Measurements from ENCODE around the gene RNU1-1. TPM values are rescaled to one million over a fixed set of nuclear protein-coding genes. Genes with fewer than 3 reads are reported as not detected.
A peak's percentile ranks its signal among the peaks of the same experiment; 100 is the strongest.
"Not testable (repeated sequence)": the region's sequence is repeated elsewhere in the genome, so short reads cannot be mapped to it uniquely, and the experiment has no call there.

RNU1-1 gene
- total RNA-seq, 1 donor from 2014 or later = under 0.01 TPM

DNA sequence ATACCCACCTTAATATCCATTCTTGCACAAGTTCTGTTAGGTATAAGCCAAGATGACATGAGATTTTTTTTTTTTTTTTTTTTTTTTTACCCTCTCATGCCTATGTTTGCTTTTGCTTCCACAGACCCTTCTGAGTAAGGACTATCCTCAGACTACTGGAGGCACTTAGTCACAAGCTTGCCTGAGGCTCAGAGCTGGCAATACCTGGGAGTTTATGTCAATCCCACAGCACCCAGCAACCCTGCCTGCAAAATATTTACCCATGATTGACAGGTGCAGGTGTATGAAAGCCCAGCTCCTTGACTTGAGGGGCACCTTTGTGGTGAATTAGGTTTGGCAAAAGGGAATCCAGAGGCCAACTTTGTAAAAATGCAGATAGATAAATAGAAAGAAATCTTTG is 11.7 kb upstream of the RNU1-1 start:
- DNase-seq (ENCODE audit: extremely low read depth, low read depth, low spot score) = not testable (repeated sequence)

DNA sequence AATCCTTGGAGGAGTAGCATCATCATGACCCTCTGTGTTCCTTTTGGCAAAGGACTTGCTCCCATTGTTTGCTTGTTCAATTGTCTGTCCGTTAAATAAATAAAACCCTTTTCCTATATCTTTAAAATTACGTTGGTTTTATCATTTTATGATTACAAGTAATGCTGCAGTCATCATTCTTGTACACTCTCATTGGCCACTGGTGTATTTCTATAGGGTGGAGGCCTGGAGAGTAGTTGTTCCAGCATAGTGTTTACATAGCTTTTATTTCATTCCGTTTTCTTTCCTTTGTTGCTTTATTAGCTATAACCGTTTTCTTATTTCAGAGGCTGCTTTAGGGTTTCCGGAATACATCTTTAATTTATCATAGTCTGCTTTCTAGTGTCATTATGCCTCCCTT is 7.6 kb upstream of the RNU1-1 start:
- not testable (repeated sequence) for DNase-seq (ENCODE audit: extremely low read depth, low read depth, low spot score)

DNA sequence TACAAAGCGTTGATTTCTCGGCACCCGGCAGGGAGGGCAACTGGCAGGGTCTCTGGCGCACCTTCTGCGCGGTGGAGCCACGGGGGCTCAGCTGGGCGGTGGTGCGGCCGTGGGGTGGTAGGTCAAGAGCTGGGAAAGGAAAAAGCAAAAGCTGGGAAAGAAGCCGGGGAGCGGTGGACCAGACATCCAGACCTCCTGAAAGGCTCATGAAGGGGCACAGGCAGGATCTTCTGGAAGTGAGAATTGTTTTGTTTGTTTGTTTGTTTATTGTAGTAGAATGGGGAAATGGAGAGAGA is 7.2 kb upstream of the RNU1-1 start:
- DNase-seq (ENCODE audit: extremely low read depth, low read depth, low spot score) = no peak

DNA sequence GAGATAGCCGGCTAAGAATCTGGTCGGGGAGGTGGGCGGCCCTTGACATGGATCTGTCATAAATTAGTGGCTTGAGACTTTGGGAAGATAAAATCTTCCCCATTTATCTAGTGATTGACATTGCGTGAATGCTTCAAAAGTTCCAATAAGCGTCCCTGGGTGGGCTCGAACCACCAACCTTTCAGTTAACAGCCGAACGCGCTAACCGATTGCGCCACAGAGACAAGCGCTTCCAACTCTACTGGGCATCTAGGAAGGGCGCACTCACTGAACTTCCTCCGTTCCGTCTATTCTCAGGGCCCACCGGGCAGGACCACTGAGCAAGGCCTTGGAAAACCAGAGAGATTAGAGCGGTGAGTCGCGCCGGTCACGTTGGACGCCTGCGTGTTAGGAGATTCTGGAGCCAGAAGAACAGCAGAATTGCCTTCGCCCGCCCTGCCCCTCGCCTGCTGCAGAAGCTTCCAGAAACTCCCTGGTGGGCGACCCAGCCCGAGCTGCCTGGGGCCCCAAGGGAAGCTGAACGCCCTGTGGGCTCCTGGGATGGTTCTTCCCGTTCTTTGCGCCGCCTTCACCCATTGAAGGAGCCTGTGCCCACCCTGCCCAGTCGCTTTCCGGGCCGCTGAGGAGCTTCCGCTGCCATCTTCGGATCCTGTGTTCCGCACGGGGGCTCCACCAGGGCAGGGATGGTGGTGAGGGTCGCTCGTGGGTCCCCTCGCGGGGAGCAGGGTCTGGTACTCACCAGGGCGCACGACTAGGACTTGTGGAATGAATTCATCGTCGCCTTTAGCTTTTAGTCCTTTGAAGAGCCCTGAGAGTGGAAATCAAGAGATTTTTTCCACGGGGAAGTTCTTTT is 6.6 kb upstream of the RNU1-1 start:
- DNase-seq (ENCODE audit: extremely low read depth, low read depth, low spot score) = not testable (repeated sequence)

DNA sequence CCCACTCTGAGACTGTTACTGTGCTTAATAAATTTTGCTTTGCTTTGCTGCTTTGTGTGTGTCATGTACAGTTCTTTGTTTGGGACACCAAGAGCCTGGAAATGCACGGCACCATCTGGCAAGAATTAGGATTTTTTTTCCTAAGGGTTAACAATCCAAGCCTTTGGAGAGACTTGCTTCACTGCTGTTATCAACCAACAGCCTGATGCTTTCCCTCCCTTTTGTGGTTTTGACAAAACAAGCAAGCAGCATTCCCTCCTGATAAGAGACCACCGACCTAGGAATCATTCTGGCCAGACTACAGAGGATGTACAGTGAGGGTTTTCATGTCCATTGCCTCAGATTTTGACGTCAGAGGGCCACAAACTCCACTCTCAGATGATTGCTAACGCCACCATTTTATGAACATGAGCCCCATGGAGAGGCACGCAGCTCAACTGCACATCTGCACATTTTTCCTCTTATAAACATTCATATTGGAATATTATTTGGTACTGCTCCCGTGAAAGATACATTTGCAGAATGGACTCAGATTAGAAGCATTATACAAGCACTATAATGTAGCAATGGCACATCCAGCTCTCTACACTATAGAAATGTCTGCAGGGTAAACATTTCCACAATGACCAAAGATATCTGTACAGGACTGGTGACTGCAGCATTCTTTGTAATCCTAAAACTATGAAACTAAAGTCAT is 5.3 kb upstream of the RNU1-1 start:
- not testable (repeated sequence) for DNase-seq (ENCODE audit: extremely low read depth, low read depth, low spot score)

DNA sequence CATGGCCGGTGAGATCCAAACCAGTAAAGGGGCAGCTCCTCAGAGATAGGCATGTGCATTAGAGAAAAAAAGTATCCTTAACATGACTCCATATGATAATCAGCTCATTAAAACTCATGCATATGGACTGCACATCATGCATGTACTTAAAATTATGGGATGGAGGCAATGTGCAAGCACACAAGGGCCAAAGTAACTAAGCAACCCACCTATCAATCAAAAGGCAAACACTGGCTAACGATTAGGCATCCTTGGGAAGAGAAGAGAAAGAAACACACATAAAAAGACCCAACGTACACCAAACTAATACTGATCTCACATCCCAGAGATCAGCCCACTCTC is 4.8 kb upstream of the RNU1-1 start:
- not testable (repeated sequence) for DNase-seq (ENCODE audit: extremely low read depth, low read depth, low spot score)

DNA sequence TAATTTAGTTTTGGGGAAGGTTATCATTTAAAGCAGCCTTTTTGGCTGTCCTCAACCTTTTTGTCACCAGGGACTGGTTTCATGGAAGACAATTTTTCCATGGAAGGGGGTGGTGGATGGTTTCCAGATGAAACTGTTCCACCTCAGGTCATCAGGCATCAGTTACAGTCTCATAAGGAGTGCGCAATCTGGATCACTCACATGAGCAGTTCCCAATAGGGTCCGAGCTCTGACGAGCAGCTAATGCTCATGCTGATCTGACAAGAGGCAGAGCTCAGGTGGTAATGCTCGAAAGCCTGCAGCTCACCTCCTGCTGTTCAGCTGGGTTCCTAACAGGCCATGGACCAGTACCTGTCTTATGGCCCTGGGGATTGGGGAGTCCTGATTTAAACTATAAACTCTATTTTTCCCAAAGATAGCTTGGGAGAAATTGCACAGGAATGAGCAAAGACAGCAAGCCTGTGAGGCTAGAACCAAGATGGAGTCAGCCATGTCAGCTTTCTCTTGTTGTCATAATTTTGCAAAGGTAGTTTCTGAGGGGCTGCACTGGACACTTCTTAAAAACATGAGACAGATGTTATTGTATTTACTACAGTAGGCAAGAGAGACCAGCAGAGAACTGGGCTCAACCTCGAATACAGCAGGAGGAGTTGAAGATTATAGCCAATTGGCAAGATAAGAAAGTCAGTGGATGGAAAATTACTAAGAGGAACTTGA is 2.8 kb upstream of the RNU1-1 start:
- DNase-seq (ENCODE audit: extremely low read depth, low read depth, low spot score) = not testable (repeated sequence)

DNA sequence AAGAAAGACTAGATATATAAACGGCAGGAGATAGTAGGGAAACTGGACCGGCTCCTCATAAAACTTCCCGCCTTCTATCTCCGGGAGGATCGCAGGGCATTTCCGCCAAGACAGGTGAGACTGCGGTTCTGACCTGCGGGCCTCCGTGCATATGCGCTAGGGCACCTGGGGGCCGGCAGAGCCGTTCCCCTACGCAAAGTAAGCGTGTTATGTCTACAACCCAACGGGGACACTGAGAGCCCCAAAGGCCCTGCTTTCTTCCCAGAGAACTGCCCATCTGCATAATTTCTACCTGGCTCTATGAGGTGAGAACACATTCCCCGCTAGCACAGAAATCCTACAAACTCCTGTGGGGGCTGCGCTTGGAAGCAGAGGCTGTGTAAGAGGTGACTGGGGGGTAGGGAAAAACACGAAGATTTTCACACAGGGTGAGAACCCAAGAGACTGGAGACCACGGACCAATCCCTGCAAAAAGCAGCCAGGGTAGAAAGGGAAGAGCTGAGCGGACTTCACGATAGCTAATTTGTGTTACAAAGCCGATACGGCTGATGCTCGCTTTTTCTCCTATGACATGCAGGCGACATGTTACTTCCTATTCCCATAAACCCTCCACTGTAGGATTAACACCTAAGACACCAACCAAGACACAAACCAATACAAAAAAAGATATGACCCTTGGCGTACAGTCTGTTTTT is 526 bp downstream of the RNU1-1 start:
- peak; percentile 88 for DNase-seq (ENCODE audit: extremely low read depth, low read depth, low spot score)

DNA sequence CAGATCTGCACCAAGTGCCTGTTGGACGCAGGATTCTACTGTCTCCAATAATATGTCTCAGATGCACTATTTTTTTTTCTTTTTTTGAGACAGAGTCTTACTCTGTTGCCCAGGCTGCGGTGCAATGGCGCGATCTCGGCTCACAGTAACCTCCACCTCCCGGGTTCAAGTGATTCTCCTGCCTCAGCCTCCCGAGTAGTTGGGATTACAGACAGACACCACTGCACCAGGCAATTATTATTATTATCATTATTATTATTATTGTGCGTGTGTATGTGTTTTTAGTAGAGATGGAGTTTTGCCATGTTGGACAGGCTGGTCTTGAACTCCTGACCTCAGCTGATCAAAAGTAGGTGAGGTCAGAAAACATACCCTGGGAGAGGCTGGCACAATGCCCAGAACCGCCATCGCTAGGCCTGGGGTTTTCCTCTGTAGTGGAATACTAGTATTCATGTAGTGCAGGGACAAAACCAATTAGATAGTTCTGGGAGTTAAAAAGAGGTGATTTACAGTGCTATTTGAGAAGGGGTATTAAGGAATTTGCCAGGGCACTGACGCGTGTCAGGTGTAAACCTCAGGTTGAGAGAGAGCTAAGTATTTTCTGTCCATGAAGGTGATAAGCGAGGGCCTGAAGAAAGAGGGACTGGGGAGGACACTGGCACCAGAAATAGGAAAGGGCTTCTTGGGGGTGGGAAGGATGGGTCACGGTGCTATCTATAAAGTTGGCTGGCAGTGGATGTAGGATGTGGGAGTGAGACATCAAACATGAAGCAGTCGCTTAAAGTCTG is 1.3 kb downstream of the RNU1-1 start:
- DNase-seq (ENCODE audit: extremely low read depth, low read depth, low spot score) = not testable (repeated sequence)

DNA sequence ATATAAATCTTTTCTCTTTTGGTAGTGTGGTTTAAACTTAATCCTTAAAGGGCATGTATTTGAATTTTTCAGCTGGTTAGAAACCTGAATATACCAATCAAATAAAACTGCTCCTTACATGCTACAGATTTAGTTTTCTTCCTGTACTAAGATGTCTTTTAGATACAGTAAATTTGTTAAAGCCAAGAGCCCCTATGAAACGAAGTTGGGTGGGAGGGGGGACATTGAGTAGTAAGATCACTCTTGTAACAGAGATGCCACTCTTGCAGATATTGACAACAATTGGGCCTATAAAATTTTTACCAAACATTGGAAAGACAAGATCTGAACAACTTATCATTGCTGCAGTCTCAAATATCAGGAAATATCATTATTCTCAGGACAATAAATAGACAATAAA is 2.2 kb downstream of the RNU1-1 start:
- DNase-seq (ENCODE audit: extremely low read depth, low read depth, low spot score) = not testable (repeated sequence)

DNA sequence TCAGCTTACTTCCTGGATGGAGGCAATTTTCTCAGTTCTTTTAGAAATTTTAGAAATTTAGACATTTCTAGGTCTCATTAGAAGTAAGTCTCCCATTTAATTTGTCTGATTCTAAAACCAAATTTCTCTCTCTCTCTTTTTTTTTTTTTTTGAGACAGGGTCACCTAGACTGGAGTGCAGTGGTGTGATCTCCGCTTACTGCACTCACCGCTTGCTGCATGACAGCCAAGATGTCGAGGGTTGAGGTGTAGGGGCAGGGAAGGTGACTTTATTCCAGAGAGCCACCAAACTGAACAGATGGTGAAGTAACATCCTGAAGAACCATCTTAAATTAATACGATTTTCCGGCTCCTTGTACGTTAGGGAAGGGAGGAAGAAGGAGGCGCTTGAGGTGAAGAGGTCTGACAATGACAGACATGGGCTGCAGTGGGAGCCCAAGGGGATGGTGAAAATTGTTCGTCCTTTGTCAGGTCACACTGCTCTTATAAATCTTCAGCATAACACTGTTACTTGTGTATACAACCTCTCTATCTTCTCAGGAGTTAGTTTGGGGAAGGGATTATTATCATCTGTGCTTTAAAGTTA is 5.1 kb downstream of the RNU1-1 start:
- not testable (repeated sequence) for DNase-seq (ENCODE audit: extremely low read depth, low read depth, low spot score)

DNA sequence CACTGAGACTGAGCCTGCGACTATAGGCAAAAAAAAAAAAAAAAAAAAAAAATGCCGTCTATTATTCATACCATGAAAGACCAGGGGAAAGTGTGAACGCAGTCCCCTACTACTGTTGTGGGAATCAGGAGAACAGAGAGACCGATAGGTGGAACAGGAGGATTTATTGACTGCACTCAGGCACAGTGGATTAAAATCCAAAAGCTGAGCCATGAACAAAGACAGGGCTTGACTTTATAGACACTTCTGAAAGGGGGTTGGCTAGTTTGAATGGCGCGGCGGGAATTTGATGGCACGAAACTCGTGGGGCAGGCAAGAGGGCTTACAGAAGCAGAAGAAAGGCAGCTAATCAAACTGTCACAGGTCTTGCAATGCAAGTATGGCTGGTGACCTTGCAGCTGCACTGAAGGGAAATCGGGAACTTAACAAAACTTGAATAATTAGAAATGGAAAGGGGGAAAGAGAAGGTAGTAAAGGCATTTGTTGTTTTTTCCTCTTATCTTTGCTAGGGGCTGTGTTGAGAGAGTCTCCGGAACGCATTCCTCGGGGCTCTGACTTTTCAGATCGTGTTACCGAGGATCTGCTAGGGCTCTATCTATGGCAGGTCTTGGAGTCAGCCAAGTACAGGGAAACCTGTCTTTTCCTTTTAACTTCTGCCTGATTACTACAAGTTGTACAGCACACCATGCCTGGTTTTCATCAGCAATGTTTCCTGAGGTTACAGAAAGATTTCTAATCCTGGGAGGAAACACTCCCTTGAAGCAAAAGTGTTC is 7.5 kb downstream of the RNU1-1 start:
- not testable (repeated sequence) for DNase-seq (ENCODE audit: extremely low read depth, low read depth, low spot score)

DNA sequence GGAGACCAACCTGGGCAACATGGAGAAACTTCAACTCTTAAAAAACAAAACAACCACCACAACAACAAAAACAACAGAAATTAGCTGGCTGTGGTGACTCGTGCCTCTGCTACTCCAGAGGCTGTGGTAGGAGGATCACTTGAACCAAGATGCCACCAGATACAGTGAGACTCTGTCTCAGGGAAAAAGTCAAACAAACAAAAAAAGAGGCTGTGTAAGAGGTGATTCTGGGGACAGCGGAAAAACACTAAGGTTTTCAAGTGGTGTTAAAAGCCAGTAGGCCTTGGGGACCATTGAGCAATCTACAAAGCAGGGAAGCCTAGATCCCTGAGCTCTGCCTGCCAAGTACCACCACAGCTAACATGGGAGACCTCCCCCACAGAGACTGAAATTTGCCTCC is 8.2 kb downstream of the RNU1-1 start:
- not testable (repeated sequence) for DNase-seq (ENCODE audit: extremely low read depth, low read depth, low spot score)

DNA sequence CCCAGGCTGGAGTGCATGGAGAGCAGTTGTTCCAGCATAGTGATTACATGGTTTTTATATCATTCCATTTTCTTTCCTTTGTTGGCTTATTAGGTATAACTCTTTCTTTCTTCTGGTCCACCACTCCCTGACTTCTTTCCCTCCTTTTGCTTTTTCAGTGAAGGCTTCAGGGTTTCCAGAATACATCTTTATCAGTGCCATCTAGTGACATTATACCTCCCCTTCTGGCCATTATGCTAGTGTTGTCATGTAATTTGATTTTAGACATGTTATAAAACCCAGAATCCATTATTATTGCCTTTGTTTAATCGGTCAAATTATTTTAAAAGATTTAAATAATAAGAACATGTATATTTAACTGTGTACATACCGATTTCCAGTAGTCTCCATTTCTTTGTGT is 10.6 kb downstream of the RNU1-1 start:
- DNase-seq (ENCODE audit: extremely low read depth, low read depth, low spot score) = no peak

DNA sequence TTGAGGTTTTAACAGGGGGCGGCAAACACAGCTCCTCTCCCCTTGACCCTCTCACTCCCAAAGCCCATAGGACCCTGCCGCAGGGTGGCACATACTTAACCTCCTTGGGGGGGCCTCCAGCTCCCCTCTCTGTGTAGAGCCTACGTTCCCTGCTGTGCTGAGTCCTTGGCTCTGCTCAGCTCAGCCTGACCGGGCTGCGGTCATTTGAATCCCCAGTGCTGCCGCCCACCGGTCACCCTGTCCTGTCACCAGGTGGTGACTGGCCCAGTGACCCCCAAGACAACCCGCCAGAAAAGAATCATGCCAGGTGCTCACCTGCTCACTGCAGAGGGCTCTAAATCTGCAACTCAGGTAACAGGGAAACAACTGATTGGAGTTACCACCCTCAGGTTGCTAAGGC is 12.6 kb downstream of the RNU1-1 start:
- not testable (repeated sequence) for DNase-seq (ENCODE audit: extremely low read depth, low read depth, low spot score)

DNA sequence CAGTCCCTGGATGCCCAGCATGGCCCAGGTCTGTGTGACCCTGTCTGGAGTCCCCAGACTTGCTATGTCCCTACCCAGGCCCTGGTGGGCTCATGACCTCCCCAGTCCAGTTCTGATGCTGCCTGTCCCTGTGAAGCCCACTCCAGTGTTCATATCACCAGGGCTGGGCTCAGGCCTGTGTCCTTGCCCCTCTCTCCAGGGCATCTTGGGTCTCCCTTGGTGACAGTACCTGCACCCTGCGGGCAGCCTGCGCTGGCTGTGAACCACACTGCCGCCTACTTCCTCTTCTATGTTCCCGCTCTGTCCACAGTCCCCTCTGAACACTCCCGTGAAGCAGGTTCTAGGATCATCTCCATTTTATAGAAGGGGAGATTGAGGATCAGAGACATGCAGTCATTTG is 13.1 kb downstream of the RNU1-1 start:
- not testable (repeated sequence) for DNase-seq (ENCODE audit: extremely low read depth, low read depth, low spot score)

DNA sequence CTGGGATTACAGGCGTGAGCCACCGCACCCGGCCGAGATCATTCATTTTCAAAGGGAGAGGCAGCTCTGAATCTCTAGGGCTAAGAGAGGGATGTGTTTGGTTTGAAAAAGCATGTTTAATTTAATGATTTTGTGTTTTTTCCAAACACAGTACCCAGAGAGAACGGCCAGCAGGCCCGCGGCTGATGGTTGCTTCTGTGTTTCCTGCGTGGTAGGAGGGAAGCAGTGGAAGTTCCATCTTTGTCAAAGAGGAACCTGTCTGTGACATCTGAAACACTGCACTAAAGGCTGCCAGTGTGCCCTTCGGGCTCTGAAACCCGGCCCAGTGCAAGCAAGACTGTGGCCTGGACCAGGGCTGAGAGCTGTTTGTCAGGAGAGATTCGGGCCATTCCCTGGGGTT is 13.6 kb downstream of the RNU1-1 start:
- DNase-seq (ENCODE audit: extremely low read depth, low read depth, low spot score) = not testable (repeated sequence)

DNA sequence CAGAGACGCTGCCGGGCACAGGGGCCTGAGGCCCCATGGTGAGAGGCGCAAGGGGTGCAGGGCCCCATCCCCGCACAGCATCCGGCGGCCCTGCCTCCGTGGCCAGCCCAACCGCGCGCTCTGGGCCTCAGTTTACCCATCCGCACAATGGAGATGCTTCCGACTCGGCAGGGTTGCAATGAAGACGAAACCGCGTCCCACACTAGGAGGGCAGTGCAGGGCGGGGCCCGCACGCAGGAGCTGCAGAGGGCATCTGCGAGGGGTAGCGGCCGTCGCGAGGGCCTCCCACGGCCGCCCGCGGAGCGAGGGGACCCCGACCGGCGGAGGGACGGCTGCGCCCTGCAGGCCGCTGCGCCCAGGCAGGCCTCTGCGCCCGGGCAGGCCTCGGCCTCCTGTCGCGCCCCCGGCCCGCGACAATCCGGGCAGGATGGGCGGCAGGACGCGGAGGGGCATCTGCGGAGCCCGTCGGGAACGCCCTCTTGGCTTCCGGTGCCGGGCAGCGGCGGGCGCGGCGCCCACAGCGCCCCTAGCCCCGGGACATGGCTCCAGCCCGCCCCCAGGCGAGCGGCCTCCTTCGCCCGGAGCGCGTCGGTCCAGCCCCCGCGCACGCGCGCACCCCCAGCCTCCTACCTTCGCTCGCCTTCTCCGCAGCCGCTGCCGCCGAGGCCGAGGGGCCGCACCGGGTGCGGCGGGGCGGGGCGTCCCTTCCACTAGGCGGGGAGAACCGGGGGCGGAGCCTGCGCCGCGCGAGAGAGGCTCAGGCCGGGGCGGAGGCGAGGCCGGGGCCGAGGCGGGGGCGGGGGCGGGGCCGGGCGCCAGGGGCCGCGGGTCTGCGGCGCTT is 15.3 kb downstream of the RNU1-1 start:
- DNase-seq (ENCODE audit: extremely low read depth, low read depth, low spot score) = no peak

All from glomerular endothelial cell (primary cell).